SK-N-SH treated with all-trans-retinoic acid at 6 μM for 48 hours (cell line): ENCODE data around the gene CAMK2N2.

Experiments used
- BACH2 ChIP-seq: fragments of 250-450 bp; sonication (Bioruptor Pico); IDR thresholded peaks from 2 replicates; pipeline ENCODE4 v1.9.0; 2021; ENCODE audit warnings: mild to moderate bottlenecking, borderline replicate concordance
- ESRRG ChIP-seq: fragments of 250-450 bp; sonication (Bioruptor Pico); IDR thresholded peaks from 2 replicates; pipeline ENCODE4 v1.6.1; 2021; ENCODE audit warnings: mild to moderate bottlenecking
- GLIS3 ChIP-seq: fragments of 250-450 bp; sonication (Bioruptor Pico); IDR thresholded peaks from 2 replicates; pipeline ENCODE4 v1.5.0; 2020; ENCODE audit warnings: mild to moderate bottlenecking, moderate library complexity
- PPARA ChIP-seq: fragments of 250-450 bp; sonication (Bioruptor Pico); IDR thresholded peaks from 2 replicates; pipeline ENCODE4 v1.5.0; 2020; ENCODE audit warnings: mild to moderate bottlenecking, borderline replicate concordance
- TCF4 ChIP-seq: fragments of 250-450 bp; sonication (Bioruptor Pico); IDR thresholded peaks from 2 replicates; pipeline ENCODE4 v1.8.0; 2021; ENCODE audit warnings: mild to moderate bottlenecking, moderate library complexity, borderline replicate concordance
- TOX ChIP-seq: fragments of 250-450 bp; sonication (Bioruptor Pico); IDR thresholded peaks from 2 replicates; pipeline ENCODE4 v1.8.0; 2021; ENCODE audit warnings: mild to moderate bottlenecking, moderate library complexity, borderline replicate concordance
- ZFP30 ChIP-seq: fragments of 450-650 bp; formaldehyde crosslinking; IDR thresholded peaks from 2 replicates; pipeline ENCODE4 v1.5.0; 2022; ENCODE audit warnings: mild to moderate bottlenecking, moderate library complexity
- ZNF70 ChIP-seq: fragments of 450-650 bp; formaldehyde crosslinking; IDR thresholded peaks from 2 replicates; pipeline ENCODE4 v1.5.0; 2020; ENCODE audit warnings: mild to moderate bottlenecking, moderate library complexity
- ZNF8 ChIP-seq: fragments of 450-650 bp; formaldehyde crosslinking; IDR thresholded peaks from 2 replicates; pipeline ENCODE4 v1.5.0; 2020; ENCODE audit warnings: mild to moderate bottlenecking, moderate library complexity
- TF ChIP-seq, protein P1 (sequence below): fragments of 250-450 bp; sonication (Bioruptor Pico); IDR thresholded peaks from 2 replicates; pipeline ENCODE4 v1.5.1; 2021; ENCODE audit warnings: mild to moderate bottlenecking, moderate library complexity
- TF ChIP-seq, protein P2 (sequence below): fragments of 250-450 bp; sonication (Bioruptor Pico); IDR thresholded peaks from 2 replicates; pipeline ENCODE4 v1.8.0; 2020; ENCODE audit warnings: mild to moderate bottlenecking, moderate library complexity, borderline replicate concordance
- TF ChIP-seq, protein P3 (sequence below): fragments of 250-450 bp; sonication (Bioruptor Pico); IDR thresholded peaks from 2 replicates; pipeline ENCODE4 v1.5.0; 2020; ENCODE audit warnings: mild to moderate bottlenecking, moderate library complexity
- TF ChIP-seq, protein P4 (sequence below): fragments of 250-450 bp; sonication (Bioruptor Pico); IDR thresholded peaks from 2 replicates; pipeline ENCODE4 v1.8.0; 2021; ENCODE audit warnings: low read depth, mild to moderate bottlenecking, moderate library complexity, borderline replicate concordance

DNA sequence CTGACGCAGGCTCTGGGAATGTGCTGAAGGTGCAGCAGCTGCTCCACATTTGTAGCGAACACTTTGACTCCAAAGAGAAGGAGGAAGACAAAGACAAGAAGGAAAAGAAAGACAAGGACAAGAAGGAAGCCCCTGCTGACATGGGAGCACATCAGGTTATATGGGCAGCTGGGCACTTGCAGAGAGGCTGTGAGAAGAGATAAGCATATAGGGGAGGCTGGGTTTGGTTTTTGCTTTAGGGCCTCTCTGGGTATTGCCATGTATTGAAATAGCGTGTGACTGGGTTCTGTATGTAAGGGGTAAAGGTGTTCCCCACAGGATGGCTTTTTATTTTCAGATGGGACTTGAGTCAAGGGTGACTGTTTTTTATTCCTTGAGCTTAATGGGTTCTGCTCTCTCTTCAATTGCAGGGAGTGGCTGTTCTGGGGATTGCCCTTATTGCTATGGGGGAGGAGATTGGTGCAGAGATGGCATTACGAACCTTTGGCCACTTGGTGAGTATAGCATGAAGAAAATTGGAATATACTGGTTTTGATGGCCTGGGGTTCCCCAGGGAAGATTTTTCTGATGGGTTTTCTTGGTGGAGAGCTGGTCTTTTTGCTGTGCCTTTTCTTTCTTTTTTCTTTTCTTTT, 45.1 kb upstream of the CAMK2N2 start:
- TF ChIP-seq ZFP30 (CRISPR knock-in tag) (no peak), GLIS3 (CRISPR knock-in tag) (no peak), ZNF70 (no peak), PPARA (no peak), TCF4 (CRISPR knock-in tag) (no peak), TOX (CRISPR knock-in tag) (no peak), ZNF8 (CRISPR knock-in tag) (no peak), ESRRG (no peak), BACH2 (CRISPR knock-in tag) (no peak)
- TF ChIP-seq, protein P1, sequence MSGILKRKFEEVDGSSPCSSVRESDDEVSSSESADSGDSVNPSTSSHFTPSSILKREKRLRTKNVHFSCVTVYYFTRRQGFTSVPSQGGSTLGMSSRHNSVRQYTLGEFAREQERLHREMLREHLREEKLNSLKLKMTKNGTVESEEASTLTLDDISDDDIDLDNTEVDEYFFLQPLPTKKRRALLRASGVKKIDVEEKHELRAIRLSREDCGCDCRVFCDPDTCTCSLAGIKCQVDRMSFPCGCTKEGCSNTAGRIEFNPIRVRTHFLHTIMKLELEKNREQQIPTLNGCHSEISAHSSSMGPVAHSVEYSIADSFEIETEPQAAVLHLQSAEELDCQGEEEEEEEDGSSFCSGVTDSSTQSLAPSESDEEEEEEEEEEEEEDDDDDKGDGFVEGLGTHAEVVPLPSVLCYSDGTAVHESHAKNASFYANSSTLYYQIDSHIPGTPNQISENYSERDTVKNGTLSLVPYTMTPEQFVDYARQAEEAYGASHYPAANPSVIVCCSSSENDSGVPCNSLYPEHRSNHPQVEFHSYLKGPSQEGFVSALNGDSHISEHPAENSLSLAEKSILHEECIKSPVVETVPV (CRISPR knock-in tag): no peak
- TF ChIP-seq, protein P2, sequence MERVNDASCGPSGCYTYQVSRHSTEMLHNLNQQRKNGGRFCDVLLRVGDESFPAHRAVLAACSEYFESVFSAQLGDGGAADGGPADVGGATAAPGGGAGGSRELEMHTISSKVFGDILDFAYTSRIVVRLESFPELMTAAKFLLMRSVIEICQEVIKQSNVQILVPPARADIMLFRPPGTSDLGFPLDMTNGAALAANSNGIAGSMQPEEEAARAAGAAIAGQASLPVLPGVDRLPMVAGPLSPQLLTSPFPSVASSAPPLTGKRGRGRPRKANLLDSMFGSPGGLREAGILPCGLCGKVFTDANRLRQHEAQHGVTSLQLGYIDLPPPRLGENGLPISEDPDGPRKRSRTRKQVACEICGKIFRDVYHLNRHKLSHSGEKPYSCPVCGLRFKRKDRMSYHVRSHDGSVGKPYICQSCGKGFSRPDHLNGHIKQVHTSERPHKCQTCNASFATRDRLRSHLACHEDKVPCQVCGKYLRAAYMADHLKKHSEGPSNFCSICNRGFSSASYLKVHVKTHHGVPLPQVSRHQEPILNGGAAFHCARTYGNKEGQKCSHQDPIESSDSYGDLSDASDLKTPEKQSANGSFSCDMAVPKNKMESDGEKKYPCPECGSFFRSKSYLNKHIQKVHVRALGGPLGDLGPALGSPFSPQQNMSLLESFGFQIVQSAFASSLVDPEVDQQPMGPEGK: no peak
- TF ChIP-seq, protein P3, sequence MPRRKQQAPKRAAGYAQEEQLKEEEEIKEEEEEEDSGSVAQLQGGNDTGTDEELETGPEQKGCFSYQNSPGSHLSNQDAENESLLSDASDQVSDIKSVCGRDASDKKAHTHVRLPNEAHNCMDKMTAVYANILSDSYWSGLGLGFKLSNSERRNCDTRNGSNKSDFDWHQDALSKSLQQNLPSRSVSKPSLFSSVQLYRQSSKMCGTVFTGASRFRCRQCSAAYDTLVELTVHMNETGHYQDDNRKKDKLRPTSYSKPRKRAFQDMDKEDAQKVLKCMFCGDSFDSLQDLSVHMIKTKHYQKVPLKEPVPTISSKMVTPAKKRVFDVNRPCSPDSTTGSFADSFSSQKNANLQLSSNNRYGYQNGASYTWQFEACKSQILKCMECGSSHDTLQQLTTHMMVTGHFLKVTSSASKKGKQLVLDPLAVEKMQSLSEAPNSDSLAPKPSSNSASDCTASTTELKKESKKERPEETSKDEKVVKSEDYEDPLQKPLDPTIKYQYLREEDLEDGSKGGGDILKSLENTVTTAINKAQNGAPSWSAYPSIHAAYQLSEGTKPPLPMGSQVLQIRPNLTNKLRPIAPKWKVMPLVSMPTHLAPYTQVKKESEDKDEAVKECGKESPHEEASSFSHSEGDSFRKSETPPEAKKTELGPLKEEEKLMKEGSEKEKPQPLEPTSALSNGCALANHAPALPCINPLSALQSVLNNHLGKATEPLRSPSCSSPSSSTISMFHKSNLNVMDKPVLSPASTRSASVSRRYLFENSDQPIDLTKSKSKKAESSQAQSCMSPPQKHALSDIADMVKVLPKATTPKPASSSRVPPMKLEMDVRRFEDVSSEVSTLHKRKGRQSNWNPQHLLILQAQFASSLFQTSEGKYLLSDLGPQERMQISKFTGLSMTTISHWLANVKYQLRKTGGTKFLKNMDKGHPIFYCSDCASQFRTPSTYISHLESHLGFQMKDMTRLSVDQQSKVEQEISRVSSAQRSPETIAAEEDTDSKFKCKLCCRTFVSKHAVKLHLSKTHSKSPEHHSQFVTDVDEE (CRISPR knock-in tag): no peak
- TF ChIP-seq, protein P4, sequence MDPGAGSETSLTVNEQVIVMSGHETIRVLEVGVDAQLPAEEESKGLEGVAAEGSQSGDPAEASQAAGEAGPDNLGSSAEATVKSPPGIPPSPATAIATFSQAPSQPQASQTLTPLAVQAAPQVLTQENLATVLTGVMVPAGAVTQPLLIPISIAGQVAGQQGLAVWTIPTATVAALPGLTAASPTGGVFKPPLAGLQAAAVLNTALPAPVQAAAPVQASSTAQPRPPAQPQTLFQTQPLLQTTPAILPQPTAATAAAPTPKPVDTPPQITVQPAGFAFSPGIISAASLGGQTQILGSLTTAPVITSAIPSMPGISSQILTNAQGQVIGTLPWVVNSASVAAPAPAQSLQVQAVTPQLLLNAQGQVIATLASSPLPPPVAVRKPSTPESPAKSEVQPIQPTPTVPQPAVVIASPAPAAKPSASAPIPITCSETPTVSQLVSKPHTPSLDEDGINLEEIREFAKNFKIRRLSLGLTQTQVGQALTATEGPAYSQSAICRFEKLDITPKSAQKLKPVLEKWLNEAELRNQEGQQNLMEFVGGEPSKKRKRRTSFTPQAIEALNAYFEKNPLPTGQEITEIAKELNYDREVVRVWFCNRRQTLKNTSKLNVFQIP (CRISPR knock-in tag): no peak
